Fibroblast of the aortic adventitia (primary cell): ENCODE results near the gene UAP1L1. TPM values are rescaled to one million over a fixed set of nuclear protein-coding genes. Genes with fewer than 3 reads are reported as not detected.

Source experiments
- DNase-seq: peaks from one replicate; pipeline ENCODE4 v3.0.0-alpha.2; 2010; ENCODE audit warnings: low read depth
- H3K4me3 ChIP-seq: 2 replicates; pipeline ENCODE4 v1.5.1; 2011; ENCODE audit warnings: low read depth, mild to moderate bottlenecking, control low read depth, low read length, moderate library complexity
- total RNA-seq: library from RNA; depleted of rRNA; stranded (reverse); fragments of >200 nt; gene quantifications from 2 replicates; pipeline ENCODE4 v1.2.3, GENCODE V29; 2012; ENCODE audit warnings: low replicate concordance
- TF ChIP-seq, protein P1 (sequence below): IDR thresholded peaks from 2 replicates; pipeline ENCODE4 v1.5.1; 2011; ENCODE audit warnings: mild to moderate bottlenecking, low read length, control low read depth, inconsistent platforms; ENCODE audit not compliant: insufficient read depth

Gene UAP1L1
- total RNA-seq, 1 donor = 12.7 TPM

DNA sequence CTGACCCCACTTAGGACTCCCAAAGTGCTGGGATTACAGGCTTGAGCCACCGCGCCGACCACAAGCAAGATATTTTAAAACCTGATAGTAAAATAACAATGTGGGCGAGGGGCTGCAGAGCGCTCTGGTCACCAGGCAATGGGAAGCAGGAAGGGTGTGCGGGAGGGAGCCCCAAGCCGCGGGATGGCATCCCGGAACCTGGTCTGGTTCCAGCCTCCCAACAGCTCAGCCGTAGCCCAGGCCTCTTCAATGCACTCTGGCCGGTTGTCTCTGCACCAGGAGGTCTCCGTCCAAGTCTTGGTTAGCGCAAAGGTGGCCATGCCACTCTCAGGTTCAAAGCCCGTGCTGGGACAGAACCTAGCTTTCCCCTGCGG, 694 bp upstream of the UAP1L1 start:
- DNase-seq = no peak
- TF ChIP-seq, protein P1, sequence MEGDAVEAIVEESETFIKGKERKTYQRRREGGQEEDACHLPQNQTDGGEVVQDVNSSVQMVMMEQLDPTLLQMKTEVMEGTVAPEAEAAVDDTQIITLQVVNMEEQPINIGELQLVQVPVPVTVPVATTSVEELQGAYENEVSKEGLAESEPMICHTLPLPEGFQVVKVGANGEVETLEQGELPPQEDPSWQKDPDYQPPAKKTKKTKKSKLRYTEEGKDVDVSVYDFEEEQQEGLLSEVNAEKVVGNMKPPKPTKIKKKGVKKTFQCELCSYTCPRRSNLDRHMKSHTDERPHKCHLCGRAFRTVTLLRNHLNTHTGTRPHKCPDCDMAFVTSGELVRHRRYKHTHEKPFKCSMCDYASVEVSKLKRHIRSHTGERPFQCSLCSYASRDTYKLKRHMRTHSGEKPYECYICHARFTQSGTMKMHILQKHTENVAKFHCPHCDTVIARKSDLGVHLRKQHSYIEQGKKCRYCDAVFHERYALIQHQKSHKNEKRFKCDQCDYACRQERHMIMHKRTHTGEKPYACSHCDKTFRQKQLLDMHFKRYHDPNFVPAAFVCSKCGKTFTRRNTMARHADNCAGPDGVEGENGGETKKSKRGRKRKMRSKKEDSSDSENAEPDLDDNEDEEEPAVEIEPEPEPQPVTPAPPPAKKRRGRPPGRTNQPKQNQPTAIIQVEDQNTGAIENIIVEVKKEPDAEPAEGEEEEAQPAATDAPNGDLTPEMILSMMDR = no peak
- no peak overlapping the region for H3K4me3 ChIP-seq

DNA sequence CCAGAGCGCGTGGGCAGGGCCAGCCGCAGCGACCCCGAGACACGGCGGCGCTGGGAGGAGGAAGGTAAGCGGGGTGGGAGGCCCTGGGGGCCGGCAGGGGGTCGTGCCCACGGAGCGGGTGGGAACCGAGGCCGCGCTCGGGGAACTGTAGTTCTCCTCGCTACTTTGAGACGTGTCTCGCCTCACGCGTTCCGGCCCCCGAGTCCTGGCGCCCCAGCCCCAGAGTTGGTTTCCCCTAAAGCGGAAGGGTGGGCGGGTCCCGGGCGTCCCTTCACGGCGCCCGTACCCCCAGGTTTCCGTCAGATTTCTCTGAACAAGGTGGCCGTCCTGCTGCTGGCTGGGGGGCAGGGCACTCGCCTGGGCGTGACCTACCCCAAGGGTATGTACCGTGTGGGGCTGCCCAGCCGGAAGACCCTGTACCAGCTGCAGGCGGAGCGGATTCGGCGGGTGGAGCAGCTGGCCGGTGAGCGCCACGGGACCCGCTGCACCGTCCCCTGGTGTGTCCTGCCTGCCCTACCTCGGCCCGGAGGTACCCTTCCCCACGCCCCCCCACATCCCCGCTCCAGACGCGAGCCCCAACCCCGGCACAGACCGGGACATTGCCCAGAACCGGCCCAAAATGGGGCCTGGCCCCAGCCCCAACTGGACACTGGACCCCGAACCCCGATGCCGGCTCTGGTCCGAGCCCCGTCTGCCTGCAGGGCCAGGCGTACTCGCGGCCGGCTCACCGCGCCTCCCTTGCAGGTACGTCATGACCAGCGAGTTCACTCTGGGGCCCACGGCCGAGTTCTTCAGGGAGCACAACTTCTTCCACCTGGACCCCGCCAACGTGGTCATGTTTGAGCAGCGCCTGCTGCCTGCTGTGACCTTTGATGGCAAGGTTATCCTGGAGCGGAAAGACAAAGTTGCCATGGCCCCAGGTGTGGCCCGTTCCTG, 709 bp downstream of the UAP1L1 start:
- TF ChIP-seq, protein P1 = no peak
- DNase-seq = no peak
- H3K4me3 ChIP-seq = peak overlapping the region; percentile 80

DNA sequence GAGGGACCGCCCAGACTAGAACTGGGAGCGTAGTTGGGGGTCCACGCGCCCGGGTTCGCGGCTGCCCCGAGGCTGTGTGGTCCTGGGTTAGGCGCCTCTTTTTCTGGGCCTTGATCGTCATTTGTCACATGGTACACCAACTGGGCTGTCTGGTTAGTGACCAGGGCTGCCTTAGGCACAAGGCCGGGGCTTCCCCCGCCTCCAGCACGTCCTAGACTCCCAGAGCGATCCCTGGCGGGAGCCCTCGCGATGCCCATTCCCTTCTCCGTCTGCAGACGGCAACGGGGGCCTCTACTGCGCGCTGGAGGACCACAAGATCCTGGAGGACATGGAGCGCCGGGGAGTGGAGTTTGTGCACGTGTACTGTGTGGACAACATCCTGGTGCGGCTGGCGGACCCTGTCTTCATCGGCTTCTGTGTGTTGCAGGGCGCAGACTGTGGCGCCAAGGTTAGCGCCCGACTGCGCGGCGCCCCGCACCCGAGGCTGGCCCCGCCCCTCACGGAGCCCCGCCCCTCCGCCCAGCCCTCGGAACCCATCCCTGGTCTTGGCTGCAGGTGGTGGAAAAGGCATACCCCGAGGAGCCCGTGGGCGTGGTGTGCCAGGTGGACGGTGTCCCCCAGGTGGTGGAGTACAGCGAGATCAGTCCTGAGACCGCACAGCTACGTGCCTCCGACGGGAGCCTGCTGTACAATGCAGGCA, 1.5 kb downstream of the UAP1L1 start:
- DNase-seq = no peak
- H3K4me3 ChIP-seq = peak overlapping the region; percentile 80
- TF ChIP-seq, protein P1 = no peak

DNA sequence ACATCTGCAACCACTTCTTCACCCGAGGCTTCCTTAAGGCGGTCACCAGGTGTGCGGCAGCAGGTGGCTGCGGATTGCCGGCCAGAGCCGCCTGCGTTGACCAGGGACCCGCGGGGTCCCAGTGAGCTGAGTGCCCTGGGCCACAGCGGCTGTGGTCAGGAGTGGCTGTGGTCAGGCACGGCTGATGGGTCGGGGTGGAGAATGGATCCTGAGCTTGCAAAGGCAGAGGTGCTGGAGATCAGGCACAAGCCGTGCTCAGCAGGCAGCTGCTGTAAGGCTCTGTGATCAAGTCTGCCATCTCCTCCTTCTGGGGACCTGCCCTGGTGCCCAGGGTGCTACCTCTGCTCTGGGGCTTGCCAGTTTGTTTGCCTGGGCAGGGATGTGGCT, 2.1 kb downstream of the UAP1L1 start:
- TF ChIP-seq, protein P1 = no peak
- no peak for DNase-seq
- H3K4me3 ChIP-seq = no peak overlapping the region

DNA sequence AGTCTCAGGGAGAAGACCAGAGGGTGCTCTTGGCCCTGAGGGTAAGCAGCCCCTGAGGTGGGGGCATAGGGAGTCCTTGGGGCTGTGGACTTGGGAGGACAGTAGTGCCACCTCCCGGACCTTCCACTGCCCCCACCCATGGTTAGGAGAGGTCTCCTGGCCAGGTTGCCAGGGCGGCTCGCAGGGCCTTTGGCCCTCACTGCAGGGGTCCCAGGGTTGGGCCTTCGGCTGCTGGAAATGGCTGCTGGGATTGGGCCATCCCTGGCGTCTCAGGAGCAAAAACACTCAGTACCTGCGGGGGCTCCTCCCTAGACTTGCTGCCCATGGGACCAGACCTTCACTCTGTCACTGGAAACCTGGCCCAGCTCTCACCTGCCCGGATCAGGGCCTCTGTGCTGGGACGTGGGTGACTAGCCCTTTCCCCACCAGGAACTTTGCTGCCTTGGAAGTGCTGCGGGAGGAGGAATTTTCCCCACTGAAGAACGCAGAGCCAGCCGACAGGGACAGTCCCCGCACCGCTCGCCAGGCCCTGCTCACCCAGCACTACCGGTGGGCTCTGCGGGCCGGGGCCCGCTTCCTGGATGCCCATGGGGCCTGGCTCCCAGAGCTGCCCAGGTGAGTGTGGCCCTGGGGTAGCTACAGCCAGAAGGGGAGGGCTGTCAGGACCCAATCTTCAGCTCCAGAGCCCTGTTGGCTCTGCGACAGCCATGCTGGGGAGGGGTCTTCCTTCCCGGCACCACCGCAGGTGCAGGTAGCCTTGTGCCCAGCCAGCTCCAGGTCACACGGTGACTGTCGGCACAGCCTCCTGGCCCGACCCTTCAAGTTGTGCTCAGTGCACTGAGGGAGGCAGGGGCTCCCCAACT, 3.2 kb downstream of the UAP1L1 start:
- H3K4me3 ChIP-seq = no peak overlapping the region
- TF ChIP-seq, protein P1 = no peak
- DNase-seq = no peak

DNA sequence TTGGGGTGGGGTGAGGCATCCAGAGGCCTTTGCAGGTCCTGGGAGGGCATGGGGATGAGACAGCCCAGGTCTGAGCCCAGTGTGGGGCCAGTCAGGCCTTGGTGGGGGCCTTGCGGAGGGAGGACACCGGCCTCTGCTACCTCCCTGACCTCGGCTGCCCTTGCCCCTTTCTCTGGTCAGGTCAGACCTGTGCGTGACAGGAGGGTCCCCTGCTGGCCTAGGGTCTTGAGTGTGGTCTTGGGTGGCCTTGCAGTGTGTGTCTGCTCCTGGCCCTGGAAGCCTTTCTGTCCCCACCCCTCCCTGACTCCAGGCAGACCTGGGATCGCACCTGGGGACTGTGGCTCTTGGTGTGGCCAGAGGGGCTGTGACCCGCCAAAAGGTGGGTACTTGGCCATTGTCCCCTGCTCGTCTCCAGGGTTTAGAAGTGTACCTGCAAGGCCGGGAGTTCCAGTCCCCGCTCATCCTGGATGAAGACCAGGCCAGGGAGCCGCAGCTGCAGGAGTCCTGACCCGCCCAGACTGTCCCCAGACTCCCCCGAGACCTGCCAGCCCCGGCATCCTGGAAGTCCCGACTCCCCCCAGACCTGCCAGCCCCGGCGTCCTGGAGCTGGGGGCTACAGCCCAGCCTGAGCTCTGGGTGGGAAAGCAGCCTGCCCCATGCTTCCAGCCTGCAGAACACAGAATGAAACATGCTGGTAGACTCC, 5.1 kb downstream of the UAP1L1 start:
- TF ChIP-seq, protein P1 = no peak
- DNase-seq = no peak
- H3K4me3 ChIP-seq = no peak overlapping the region
